HL-60 (cell line): ENCODE results near the gene EDC3.

Experiments
- DNase-seq, 2 experiments: peaks; one replicate each; pipeline ENCODE4 v3.0.0-alpha.2; 2010 to 2020; ENCODE audit warnings: low read depth in 1 of 2, low spot score in 1 of 2
- H3K27ac ChIP-seq: fragments of 250-450 bp; sonication (Bioruptor Pico); replicated peaks from 2 replicates; pipeline ENCODE4 v1.5.1; 2020; ENCODE audit warnings: mild to moderate bottlenecking, moderate library complexity
- H3K27me3 ChIP-seq: fragments of 250-450 bp; sonication (Bioruptor Pico); 2 replicates; pipeline ENCODE4 v1.5.1; 2021; ENCODE audit warnings: mild to moderate bottlenecking, moderate library complexity; ENCODE audit not compliant: insufficient read depth, poor library complexity, severe bottlenecking
- H3K4me3 ChIP-seq: replicated peaks from 2 replicates; pipeline ENCODE4 v1.5.1; 2011; ENCODE audit warnings: mild to moderate bottlenecking, control low read depth, low read length; ENCODE audit not compliant: insufficient read depth
- CTCF ChIP-seq: IDR thresholded peaks from one replicate; pipeline ENCODE4 v1.5.1; 2011; ENCODE audit warnings: low read length, control low read depth, inconsistent platforms; ENCODE audit not compliant: insufficient read depth
- GABPA ChIP-seq: IDR thresholded peaks from 2 replicates; pipeline ENCODE4 v1.6.1; 2012; ENCODE audit warnings: low read depth
- POLR2AphosphoS5 ChIP-seq: IDR thresholded peaks from 2 replicates; pipeline ENCODE4 v1.6.1; 2012; ENCODE audit warnings: low read depth
- SPI1 ChIP-seq: IDR thresholded peaks from 2 replicates; pipeline ENCODE4 v1.6.1; 2012; ENCODE audit warnings: low read depth, mild to moderate bottlenecking, borderline replicate concordance
- TF ChIP-seq, protein P1 (sequence below): IDR thresholded peaks from 2 replicates; pipeline ENCODE4 v1.6.1; 2012; ENCODE audit warnings: low read depth; ENCODE audit not compliant: insufficient replicate concordance

The EDC3 gene

DNA sequence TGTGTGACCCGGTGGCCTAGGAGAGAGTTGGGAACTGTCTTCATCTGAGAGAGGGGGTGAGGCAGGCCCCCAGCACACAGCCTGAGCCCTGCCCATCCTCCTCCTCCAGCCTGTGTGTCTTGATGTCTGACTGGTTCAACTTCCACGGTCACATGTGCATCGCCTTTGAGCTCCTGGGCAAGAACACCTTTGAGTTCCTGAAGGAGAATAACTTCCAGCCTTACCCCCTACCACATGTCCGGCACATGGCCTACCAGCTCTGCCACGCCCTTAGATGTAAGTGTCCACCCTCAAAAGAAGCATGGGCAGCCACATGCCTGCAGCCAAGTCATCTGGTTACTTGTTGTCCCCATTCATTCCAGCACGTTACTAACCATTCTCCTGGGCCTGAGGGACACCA lies 70.1 kb downstream of the EDC3 start:
- H3K27ac ChIP-seq = no peak overlapping the region
- TF ChIP-seq, protein P1, sequence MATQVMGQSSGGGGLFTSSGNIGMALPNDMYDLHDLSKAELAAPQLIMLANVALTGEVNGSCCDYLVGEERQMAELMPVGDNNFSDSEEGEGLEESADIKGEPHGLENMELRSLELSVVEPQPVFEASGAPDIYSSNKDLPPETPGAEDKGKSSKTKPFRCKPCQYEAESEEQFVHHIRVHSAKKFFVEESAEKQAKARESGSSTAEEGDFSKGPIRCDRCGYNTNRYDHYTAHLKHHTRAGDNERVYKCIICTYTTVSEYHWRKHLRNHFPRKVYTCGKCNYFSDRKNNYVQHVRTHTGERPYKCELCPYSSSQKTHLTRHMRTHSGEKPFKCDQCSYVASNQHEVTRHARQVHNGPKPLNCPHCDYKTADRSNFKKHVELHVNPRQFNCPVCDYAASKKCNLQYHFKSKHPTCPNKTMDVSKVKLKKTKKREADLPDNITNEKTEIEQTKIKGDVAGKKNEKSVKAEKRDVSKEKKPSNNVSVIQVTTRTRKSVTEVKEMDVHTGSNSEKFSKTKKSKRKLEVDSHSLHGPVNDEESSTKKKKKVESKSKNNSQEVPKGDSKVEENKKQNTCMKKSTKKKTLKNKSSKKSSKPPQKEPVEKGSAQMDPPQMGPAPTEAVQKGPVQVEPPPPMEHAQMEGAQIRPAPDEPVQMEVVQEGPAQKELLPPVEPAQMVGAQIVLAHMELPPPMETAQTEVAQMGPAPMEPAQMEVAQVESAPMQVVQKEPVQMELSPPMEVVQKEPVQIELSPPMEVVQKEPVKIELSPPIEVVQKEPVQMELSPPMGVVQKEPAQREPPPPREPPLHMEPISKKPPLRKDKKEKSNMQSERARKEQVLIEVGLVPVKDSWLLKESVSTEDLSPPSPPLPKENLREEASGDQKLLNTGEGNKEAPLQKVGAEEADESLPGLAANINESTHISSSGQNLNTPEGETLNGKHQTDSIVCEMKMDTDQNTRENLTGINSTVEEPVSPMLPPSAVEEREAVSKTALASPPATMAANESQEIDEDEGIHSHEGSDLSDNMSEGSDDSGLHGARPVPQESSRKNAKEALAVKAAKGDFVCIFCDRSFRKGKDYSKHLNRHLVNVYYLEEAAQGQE = no peak
- TF ChIP-seq SPI1 (no peak), GABPA (no peak), CTCF (no peak), POLR2AphosphoS5 (no peak)

DNA sequence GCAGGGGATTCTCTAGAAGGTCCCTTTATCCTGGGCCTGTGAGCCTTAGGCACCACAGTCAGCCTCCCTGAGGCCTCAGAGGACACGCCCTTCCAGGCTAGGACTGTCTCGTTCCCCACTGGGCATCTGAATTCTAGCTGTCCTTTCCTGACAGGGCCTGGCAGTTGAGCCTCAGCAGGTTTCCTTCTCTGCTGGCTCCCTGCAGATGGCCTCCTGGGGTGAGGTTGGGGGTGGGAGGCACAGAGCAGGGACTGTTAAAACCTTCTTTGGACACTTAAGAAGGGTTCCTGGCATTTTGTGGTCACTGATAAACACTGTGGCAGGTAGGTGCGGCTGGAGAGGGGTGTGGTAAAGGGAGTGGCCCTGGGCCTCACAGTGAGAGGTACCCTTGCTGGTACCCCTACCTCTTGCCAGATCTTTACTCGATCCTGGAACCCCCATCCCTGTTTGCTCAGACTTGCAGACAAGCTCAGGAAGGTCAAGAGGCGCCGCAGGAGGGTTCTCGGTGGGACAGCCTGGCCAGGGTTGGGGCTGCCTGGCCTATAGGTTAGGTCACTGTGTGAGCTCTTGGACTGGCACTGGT lies 71.7 kb downstream of the EDC3 start:
- no peaks in the 10 kb centered on the region for H3K27me3 ChIP-seq
- TF ChIP-seq POLR2AphosphoS5 (no peak), SPI1 (no peak), CTCF (no peak), GABPA (no peak)
- TF ChIP-seq, protein P1 = no peak
- H3K4me3 ChIP-seq = no peak overlapping the region
- no peak overlapping the region for H3K27ac ChIP-seq
- DNase-seq = no peak

More for the DNA sequence above, 70.1 kb downstream of the EDC3 start:
- no peak overlapping the region for H3K4me3 ChIP-seq
- no peaks in the 10 kb centered on the region for H3K27me3 ChIP-seq
- no peak for DNase-seq

DNA sequence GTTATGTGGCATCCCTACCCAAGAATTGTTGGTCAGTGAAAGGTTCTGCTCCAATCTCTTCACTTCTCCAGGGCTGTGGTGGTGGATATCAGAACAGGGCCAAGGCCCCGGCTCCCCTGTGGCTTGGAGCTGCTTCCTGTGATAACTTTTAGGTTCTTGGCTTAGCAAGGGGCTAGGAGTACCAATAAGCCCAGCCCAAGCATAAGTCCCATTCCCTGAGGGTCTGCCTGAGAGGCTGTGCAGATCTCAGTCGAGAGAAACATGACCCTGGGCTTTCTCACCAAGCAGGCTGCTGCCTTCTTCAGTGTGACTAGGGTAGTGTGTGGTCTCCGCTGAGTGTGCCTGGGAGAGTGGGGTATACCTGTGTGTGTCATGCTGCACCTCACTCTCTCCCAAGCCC lies 73.1 kb downstream of the EDC3 start:
- no peak overlapping the region for H3K27ac ChIP-seq
- no peak overlapping the region for H3K4me3 ChIP-seq
- no peaks in the 10 kb centered on the region for H3K27me3 ChIP-seq
- no peak for DNase-seq
- TF ChIP-seq POLR2AphosphoS5 (no peak), GABPA (no peak), CTCF (no peak), SPI1 (no peak)
- TF ChIP-seq, protein P1 = no peak
